Inflammatory macrophage treated with lipopolysaccharide for 1 hour (primary cell): ENCODE data around the gene IL22RA1.

Source experiments
- DNase-seq, 2 donors: peaks; one replicate each; pipeline ENCODE4 v3.0.0-alpha.2; 2020 to 2022

Gene IL22RA1

DNA sequence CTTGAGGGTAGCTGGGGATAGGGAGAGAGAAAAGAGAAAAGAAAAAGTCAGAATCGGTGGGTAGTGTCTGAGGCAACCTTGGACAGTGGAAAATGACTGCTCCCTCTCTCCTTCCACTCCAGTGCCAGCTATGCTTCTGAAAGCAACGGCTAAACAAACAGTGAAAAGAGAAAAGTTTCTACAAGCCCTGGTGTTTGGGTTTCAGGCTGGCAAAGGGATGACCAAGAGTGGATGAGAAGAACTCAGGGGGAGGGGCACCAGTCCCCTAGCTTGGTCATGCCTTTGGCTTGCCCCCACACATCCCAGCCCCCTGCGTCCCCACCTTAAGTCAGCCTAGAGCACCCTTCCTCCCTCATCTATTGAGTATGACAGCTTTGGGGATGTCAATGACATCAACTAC is 8.6 kb downstream of the IL22RA1 start:
- no peak for DNase-seq

DNA sequence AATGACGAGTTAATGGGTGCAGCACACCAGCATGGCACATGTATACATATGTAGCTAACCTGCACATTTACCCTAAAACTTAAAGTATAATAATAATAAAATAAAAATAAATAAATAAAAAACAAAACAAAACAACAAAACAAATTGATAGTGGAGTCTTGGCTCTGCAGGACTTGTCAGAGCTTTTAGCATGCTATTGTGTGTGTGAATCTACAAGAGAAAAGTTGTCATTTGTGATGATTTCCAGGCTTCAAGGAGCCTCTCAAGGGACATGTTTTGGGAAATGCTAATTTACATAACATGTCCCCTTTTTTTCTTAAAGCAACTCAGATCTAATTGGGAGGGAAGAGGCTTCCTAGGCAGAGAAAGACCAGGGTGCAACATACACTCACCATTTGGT is 9.1 kb downstream of the IL22RA1 start:
- no peak for DNase-seq

DNA sequence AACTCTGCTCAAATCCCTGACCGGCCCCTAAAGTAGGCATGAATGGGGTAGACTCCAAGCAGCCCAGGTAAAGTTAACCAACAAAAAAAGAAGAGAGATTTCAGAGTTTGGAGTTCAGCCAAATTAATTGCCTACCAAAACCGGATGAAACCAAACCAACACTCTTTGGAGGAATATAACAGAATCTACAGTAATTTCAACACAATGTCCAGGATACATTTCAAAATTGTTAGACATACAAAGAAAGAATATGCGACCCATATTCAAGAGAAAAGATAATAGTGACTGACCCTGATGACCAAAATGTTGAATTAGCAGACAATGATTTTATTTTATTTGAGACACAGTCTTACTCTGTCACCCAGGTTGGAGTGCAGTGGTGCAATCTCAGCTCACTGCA is 12.6 kb downstream of the IL22RA1 start:
- DNase-seq: no peak

DNA sequence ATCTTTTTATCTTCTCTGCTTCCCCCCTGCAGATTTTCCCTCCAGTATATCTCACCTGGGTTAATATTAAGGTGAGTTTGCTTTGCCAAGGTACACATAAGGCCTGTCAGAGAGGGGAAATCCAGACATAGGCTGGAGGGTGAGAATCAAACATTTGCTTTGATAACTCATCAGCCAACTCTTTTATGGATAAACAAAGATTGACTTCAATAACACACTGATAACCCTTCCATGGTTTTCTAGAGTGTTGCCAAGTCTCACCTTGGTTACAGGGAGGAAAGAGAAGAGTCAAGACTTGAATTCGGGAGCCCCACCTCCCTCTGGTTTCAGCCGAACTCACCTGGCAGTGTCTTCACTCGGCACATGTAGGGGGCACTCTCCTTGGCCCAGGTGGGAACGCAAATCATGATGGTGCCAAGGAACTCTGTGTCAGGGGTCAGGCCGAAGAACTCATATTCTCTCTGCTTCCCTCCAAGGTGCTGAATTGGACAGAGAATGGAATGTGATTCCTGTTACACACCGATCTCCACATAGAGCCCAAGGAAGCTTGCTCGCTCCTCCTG is 15.1 kb downstream of the IL22RA1 start:
- no peak for DNase-seq

DNA sequence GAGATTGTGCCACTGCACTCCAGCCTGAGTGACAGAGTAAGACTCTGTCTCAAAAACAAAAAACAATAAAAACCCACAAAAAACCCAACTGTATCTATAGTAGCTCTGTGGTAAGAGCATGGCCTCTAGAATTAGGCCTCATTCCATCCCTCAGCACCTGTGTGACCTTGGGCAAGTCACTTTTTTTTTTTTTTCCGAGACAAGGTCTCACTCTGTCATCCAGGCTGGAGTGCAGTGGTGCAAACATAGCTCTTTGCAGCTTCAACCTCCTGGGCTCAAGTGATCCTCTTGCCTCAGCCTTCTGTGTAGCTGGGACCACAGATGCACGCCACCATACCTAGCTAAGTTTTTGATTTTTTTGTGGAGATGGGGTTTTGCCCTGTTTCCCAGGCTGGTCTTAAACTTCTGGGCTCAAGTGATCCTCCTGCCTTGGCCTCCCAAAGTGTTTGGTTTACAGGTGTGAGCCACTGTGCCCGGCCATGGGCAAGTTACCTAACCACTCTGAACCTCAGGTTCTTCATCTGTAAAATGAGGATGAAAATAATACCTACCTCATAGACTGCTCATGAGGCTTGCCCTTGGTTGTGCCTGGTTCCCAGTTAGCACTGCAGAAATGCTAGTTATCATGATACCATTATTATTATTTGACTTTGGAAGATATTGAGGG is 15.7 kb downstream of the IL22RA1 start:
- DNase-seq: no peak

DNA sequence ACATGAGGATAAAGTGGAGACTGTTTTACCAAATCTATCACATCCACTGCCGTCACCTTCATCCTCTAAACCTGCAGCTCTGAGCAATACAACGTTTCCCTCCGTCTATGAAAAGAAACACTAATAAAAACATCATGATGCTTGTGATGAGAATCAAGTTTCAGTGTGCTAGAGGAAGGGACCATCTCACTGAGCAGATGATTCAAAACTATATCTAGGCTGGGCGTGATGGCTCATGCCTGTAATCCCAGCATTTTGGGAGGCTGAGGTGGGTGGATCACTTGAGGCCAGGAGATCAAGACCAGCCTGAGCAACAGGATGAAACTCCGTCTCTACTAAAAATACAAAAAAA is 16.3 kb downstream of the IL22RA1 start:
- no peak for DNase-seq

DNA sequence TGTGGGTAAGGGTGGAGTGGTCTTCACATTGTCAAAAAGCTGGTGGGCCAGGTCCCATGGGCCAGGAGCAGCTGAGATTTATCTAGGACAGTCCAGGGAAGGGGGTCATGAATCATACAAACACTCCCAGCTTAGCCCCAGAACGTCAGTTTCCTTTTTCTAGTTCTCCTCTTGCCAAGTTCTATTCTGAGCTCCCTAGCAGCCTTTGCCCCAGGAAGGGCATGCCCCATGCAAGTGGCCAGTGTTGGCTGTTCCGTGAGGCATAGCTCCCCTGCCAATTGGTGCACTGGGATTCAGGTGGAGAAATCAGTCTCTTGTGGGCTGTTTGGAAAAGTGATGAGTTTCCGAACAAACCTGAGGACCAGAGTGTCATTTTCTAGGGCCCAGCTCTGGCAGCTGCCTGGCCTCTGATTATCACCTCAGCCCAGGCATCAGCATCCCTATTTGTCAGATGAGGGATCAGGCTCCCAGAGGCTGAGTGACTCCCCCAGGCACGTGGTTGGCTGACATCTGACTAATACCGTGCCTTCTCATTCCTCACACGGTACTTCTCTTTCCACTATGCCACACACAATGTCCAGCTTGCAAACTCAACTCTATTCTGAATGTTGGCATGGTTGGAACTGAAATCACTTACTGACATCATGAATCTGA is 16.8 kb downstream of the IL22RA1 start:
- DNase-seq: peak; percentile 49 to 64

DNA sequence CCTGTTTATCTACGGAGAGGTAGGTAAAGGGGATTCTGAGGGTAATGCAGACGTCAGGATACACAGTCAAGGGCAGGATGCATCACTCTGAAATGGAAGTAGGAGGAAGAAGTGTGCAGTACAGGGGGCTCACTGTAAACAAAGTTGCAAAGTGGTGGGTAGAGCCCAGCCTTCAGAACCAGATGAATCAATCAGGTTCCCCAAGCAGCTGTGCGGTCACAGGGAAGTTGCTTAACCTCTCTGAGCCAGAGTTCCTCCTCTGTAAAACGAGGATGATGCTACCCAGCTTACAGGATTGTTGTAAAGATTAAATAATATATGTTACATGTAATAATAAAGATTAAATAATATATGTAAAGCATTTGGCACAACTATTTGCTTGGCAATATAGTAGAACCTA is 17.5 kb downstream of the IL22RA1 start:
- DNase-seq: peak; percentile 61 to 74

DNA sequence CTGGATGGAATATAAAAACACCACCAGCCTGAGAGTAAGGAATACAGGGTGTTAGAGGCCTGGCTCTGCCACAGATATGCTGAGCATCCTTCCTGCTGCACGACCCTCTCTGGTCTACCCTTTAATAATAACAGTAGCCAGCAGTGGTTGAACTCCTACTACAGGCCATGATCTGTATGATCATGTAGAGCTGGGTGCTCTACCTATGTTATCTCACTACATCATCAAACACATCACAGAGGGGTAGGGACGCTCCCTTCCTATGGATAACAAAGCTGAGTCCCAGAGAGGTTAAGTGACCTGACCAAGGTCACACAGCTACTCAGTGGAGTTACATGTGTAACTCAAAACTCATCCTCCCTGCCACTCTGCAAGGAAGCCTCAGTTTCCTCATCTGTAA is 18.0 kb downstream of the IL22RA1 start:
- no peak for DNase-seq

DNA sequence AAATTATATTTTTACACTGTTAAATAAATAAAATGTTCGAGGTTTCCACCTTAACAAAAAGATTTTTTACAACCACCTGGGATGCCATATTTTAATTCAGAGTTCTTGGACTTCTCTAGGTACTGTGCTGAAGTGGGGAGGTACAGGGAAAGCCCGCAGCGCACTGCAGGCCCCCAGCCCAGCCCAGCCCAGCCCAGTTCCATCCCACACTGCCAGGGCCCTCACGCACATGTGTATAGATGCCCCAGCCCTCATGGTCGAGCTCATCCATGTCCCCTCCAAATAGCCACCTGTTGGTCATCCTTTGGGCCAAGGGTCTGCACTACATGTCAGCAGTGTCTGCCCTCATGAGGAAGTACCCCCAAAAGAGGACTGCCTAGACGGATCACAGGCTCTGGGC is 19.3 kb downstream of the IL22RA1 start:
- DNase-seq: no peak

DNA sequence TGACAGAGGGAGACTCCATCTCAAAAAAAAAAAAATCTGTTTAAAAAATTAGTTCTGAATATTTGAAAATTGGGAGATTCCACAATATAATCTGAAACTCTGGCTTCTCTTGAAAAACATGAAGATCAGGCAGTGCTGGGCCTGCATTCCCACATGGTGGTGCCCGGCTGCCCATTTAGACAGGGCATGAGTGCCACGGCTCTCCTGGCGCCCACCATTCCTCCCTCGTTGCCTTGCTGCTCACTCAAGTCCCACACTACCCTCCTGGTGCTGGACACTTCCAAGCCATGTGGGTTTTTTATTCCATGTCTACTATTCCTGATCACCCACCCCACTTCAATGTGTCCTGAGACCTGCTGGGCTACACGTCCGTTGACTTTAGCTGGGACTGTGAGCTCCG is 20.2 kb downstream of the IL22RA1 start:
- DNase-seq: no peak

DNA sequence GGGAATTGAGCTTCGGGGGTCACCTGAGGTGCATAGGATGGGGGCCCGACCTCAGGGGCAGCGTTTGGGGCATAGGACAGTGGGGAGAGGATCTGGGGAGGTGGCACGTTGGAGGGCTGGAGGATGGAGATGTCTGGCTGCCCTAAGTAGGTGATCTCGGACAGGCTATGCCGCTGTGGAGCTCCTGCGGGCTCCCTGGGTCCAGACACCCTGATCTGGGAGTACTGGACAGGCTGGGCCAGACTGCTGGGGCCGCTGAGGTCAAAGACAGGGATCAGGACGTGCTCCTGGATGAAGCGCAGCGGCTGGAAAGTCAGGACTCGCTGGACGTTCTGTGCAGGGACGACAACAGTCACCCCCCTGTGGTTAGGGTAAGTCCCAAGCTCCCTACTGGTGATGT is 21.5 kb downstream of the IL22RA1 start:
- DNase-seq: no peak

DNA sequence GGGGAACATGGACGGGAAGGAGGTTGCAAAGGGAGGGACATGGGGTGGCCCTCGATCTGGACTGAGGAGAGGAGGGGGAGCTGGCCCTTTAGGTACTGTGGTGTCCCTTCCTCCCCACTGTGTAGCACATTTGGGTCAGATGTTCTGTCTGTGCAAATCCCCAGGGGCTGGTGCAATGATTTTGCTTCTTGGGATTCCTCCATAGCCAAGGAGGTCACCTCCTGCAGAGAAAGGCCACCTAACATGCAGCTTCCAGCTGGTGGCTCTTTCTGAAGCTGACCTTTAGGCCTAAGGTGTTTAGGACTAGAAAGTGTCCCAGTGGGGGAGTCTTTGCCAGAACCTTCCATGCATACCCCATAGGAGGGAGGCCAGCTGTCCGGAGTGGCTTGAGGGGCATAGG is 22.0 kb downstream of the IL22RA1 start:
- DNase-seq: no peak

DNA sequence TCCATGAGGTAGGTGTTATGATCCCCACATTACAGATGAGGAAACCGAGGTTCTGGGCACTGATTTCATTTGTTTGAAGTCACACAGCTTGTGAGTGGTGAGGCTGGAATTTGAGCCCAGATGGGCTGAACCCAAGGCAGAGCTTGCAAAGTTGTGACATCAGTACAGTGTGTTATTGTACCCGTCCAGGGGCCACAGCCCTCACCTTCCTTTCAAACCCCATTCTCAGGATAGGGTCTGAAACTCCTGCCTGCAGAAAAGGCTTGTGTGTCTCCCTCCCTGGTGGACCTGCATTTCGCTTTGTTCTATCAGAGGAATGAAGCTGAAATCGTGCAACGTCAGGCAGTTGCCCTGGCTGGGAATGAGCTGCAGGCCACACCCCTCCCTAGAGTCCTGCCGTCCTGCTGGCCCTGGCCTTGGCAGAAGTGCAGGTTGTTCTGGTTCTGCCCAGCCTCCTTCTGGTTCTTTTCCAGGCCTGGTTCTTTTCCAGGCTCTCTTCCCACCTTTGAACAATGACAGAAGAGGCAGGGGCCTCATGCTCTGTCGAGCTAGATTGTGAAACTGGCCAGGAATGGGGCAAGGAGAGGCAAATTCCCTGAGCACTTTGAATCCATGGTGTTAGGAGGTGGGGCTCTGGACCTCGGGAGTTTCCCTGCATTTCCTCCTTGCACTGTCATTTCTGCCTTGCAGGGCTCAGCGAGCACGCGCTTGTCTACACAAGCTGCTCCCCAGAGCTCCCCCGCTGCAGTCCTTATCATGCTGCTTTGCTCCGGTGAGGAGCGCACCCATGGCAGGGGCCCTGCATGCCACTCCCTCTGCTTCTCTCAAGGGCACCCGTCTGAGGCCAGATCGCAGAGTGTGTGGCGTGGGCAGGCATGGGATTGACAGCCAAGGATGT is 22.8 kb downstream of the IL22RA1 start:
- DNase-seq: no peak

DNA sequence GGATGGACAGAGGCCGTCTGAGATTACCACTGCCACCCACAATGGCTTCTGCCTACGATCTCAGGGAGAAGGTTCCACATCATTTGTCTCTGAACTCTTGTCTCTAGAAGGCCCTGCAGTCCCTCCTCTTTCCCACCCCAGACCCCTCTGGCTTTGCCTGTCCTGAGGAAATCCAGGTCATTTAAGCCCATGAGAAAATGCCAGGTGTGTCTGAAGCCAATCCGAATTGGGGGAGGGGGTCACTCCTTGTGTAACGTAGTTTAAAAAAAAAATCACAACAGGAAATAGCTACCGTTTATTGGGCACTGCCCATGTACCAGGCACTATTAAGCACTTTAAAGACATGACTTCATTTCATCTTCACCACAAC is 23.5 kb downstream of the IL22RA1 start:
- DNase-seq: no peak

DNA sequence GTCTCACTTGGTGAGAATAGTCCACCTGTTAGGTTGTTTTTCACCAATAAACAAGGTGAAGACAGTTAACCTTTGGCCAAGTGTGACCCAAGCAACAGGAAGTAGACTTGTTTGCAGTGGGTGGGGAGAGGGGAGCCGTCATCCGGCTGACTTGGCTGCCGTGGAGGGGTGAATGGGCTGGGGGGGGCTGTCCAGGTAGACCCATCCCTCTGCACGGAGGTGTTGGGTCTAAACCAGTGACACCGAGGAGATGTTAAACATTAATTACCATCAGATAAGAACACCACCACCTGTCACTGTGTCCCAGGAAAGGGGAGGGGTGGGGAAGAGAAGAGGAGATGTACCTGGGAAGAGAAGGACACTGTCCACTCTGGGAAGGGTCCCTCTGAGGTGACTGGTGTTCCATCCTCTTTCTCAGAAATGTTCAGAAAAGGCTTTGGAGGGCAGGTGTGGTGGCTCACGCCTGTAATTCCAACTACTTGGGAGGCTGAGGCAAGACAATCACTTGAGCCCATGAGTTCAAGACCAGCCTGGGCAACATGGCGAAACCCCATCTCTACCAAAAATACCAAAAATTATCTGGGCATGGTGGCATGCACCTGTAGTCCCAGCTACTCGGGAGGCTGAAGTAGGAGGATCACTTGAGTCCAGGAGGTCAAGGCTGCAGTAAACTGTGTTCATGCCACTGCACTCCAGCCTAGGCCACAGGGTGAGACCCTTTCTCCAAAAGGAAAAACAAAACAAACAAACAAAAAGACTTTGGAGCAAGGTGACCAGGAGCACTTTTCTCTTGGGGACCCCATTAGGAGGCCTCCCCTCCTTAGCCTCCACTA is 24.3 kb downstream of the IL22RA1 start:
- no peak for DNase-seq

DNA sequence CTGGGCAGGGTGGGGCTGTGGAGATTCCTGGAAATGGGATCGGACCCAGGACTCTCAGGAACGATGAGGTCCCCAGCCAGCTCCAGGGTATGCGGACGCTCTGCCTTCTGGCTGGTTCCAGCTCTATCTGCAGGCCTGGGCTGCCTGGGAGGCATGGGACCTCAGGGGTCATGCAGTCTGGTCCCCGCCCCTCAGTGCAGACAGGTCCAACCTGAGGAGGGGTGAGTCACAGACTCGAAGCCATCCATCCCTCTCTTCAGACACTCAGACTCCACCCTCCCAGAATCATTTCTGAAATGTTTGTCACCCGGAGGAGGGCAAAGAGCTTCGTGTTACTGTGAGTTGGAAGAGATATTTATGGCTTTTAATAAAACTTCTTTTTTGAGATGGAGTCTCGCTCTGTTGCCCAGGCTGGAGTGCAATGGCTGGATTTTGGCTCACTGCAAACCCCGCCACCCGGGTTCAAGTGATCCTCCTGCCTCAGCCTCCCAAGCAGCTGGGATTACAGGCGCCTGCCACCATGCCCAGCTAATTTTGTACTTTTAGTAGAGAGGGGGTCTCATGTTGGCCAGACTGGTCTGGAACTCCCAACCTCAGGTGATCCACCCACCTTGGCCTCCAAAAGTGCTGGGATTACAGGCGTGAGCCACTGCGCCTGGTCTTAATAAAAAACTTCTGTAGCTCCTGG is 25.1 kb downstream of the IL22RA1 start:
- DNase-seq: no peak

DNA sequence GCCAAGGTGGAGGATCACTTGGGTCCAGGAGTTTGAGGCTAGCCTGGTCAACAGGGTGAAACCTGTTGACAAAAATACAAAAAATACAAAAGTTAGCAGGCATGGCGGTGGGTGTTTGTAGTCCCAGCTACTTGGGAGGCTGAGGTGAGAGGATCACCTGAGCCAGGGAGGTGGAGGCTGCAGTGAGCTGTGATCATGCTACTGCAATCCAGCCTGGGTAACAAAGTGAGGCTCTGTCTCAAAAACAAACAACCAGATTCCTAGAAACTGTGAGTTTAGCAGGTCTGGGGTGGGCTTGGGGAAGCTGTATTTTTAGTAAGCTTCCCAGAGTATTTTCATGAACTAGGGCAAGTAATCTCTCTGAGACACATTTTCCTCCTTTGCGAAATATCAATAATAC is 25.8 kb downstream of the IL22RA1 start:
- no peak for DNase-seq

DNA sequence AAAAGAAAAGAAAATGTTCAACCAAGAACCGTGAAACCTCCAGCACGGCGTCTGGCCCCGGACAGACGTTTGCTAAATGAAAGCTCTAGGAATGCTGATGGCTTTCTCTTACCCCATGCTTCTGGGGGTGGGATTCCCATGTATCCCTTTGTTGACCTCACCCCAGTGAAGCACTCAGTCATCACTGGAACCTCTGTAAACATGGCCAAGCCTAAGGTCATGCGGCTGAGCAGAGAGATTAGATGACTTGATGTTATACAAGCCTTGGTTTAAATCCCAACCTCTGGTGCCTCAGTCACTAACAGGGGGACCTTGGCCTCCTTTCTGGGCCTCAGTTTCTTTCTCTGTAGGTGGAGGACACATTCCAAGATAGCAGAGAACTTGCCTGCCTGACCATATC is 28.2 kb downstream of the IL22RA1 start:
- no peak for DNase-seq

DNA sequence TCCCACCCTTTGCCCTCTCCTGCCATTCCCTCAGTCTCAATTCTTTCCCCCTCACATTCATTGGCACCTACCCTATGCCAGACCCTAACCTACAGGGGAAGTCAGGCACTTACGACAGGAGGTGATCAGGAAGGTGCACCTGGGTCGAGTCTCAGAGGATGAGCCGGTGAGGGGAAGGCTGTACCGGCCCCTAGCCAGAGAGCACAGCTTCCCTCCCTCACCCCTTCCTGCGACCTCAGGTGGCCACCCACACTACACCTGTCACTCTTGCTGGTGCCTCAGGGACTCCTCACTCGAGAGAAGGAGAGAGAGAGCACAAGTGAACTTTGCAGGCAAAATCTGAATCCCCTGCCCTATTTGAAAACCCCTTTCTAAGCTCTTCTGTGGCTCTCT is 29.3 kb downstream of the IL22RA1 start:
- no peak for DNase-seq

DNA sequence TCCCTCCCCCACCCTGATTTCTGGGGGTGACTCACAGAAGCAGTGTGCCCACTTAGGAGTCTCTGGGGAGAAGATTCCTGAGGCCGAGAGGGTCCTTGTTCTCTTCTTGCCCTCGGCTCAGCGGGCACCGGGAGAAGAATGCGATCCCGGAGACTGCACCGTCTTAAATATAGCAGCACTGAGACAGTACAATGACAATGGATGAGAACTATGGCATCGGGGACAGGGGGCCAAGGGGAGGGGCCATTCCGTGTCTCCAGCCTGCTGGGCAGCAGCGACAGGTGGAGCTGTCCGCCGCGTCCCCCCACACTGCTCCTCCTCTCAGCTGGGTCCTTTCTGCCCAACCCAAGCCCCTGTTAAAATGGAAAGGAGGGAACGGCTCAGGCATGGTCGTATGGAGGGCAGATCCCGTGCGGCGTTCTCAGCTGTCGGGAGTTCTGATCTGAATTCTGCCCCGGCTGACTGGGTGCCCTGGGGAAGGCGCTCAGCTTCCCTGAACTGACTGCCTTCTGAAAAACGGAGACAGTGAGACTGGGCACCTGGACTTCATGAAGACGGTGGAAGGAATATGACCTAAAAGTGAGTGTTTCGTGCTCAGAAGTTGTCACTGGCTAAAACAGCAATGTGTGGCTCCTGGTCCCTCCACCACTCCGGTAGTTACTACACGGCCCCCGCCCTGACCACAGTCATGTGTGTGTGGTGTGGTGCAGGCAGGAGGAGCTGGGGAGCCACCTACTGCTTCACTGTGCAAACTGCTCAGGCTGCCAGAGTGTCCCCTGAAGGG is 30.8 kb downstream of the IL22RA1 start, which contains the start of gene MYOM3:
Gene MYOM3, minus strand, starts transcription at position 140 of the 784 bp plus-strand sequence. CDS start 3,499 bp downstream, outside the sequence.
- peak; percentile 39 to 60 for DNase-seq
